C4-2B (cell line): ENCODE data around the gene CLCF1.
"Not testable (repeated sequence)": the region's sequence is repeated elsewhere in the genome, so short reads cannot be mapped to it uniquely, and the experiment has no call there.

ENCODE experiments used
- CTCF ChIP-seq: fragments of 450-650 bp; conservative IDR thresholded peaks from 2 replicates; pipeline ENCODE4 v1.5.1; 2017; ENCODE audit warnings: mild to moderate bottlenecking
- ZFX ChIP-seq: fragments of 450-650 bp; IDR thresholded peaks from 2 replicates; pipeline ENCODE4 v1.6.1; 2017

GRCh38 chr11:67318876-67319275 lies 54.5 kb downstream of the CLCF1 start:
- TF ChIP-seq CTCF, ZFX: not testable (repeated sequence)
